HepG2 (cell line): Measurements from ENCODE around the gene DCTN4. TPM values are rescaled to one million over a fixed set of nuclear protein-coding genes. Genes with fewer than 3 reads are reported as not detected.

Experiments used
- ATAC-seq: fragments of 200-7000 bp; cut with Tn5 transposase; 3 replicates; pipeline ENCODE4 v1.9.1; 2020; ENCODE audit warnings: mild to moderate bottlenecking, moderate library complexity
- BruUV-seq: library from RNA; stranded (reverse); fragments of 400-500 nt; replicated peaks from 2 replicates; lab custom pipeline; 2021; lab: Mats Ljungman, UMichigan
- CTCF ChIA-PET: fragments of 300-600 bp; formaldehyde crosslinking; extraction: SDS; loops from one replicate; lab custom pipeline; 2021; ENCODE audit warnings: low total read pairs, inconsistent platforms, low intra/inter-chr PET ratio; lab: Yijun Ruan, JAX
- POLR2A ChIA-PET: fragments of 350-600 bp; sonication (Branson Sonifier 250); formaldehyde crosslinking; loops from one replicate; lab custom pipeline; 2020; ENCODE audit warnings: antibody characterized with exemption, inconsistent platforms; lab: Yijun Ruan, JAX
- DNase-seq: peaks from one replicate; pipeline ENCODE4 v3.0.0-alpha.2; 2015; ENCODE audit warnings: low spot score
- FAIRE-seq: peaks from 3 replicates; lab custom pipeline; 2011; peaks lifted over from hg19 to GRCh38; lab: Jason Lieb, UNC
- H2AFZ ChIP-seq: one replicate; pipeline ENCODE4 v1.6.1; 2011; ENCODE audit warnings: low read length, inconsistent platforms
- H3K27ac ChIP-seq: fragments of 300-600 bp; 3 replicates; pipeline ENCODE4 v1.8.0; 2011; ENCODE audit warnings: mixed run types, mild to moderate bottlenecking, mixed read lengths, low read length, inconsistent platforms; ENCODE audit not compliant: insufficient read depth; ENCODE audit errors: extremely low read length
- H3K27me3 ChIP-seq, 2 experiments: fragments of 200-600 bp in 1 of 2; 2 replicates in 1 of 2; 3 replicates in 1 of 2; pipeline versions ENCODE4 v1.6.0 to v1.8.0; 2011; ENCODE audit warnings: low read length in 2 of 2, mild to moderate bottlenecking in 2 of 2, moderate library complexity in 2 of 2, inconsistent platforms in 1 of 2; ENCODE audit not compliant: insufficient read depth in 2 of 2, control insufficient read depth in 1 of 2
- H3K36me3 ChIP-seq, 2 experiments: fragments of 200-600 bp in 1 of 2; replicated peaks in 1 of 2; 2 replicates in 1 of 2; 3 replicates in 1 of 2; pipeline versions ENCODE4 v1.5.1 to v1.8.0; 2011; ENCODE audit warnings: low read length in 2 of 2, inconsistent platforms in 1 of 2; ENCODE audit not compliant: insufficient read depth in 2 of 2, control insufficient read depth in 1 of 2
- H3K4me1 ChIP-seq: 2 replicates; pipeline ENCODE4 v1.5.1; 2012; ENCODE audit warnings: low read length, inconsistent platforms; ENCODE audit not compliant: insufficient read depth
- H3K4me2 ChIP-seq: 2 replicates; pipeline ENCODE4 v1.6.0; 2011; ENCODE audit warnings: low read depth, low read length, inconsistent platforms
- H3K4me3 ChIP-seq, 3 experiments: fragments of 200-600 bp in 1 of 3; sonication (generic), shearing (Covaris generic) in 1 of 3; replicated peaks in 1 of 3; 2 replicates each; pipeline ENCODE4 v1.5.1; 2011 to 2016; ENCODE audit warnings: low read length in 3 of 3, inconsistent platforms in 2 of 3, low read depth in 2 of 3, mild to moderate bottlenecking in 2 of 3, control low read depth in 1 of 3, mixed read lengths in 1 of 3; ENCODE audit not compliant: insufficient read depth in 1 of 3
- H3K79me2 ChIP-seq: one replicate; pipeline ENCODE4 v1.6.1; 2011; ENCODE audit warnings: low read length, inconsistent platforms; ENCODE audit not compliant: insufficient read depth
- H3K9ac ChIP-seq: 2 replicates; pipeline ENCODE4 v1.6.0; 2011; ENCODE audit warnings: mild to moderate bottlenecking, low read depth, low read length, inconsistent platforms; ENCODE audit not compliant: insufficient read depth
- H3K9me3 ChIP-seq: 2 replicates; pipeline ENCODE4 v1.5.1; 2012; ENCODE audit warnings: mild to moderate bottlenecking, low read length
- H4K20me1 ChIP-seq: 2 replicates; pipeline ENCODE4 v1.6.0; 2011; ENCODE audit warnings: inconsistent platforms, mild to moderate bottlenecking, low read length, moderate library complexity; ENCODE audit not compliant: insufficient read depth
- BCLAF1 ChIP-seq: fragments of 450-650 bp; IDR thresholded peaks from 2 replicates; pipeline ENCODE4 v1.6.1; 2017; ENCODE audit warnings: mild to moderate bottlenecking
- FOXO4 ChIP-seq: sonication (generic); formaldehyde crosslinking; conservative IDR thresholded peaks from 2 replicates; pipeline ENCODE4 v1.8.1; 2023; ENCODE audit warnings: missing genetic modification reagents
- GTF3A ChIP-seq: sonication (generic); formaldehyde crosslinking; conservative IDR thresholded peaks from 2 replicates; pipeline ENCODE4 v1.4.0; 2020; ENCODE audit warnings: mild to moderate bottlenecking, missing genetic modification reagents
- HHEX ChIP-seq: IDR thresholded peaks from 2 replicates; pipeline ENCODE4 v1.6.1; 2016; ENCODE audit warnings: control low read depth
- HMGA1 ChIP-seq: sonication (generic); formaldehyde crosslinking; conservative IDR thresholded peaks from 2 replicates; pipeline ENCODE4 v1.4.0; 2020; ENCODE audit warnings: missing genetic modification reagents
- KLF6 ChIP-seq: IDR thresholded peaks from 2 replicates; pipeline ENCODE4 v1.8.0; 2016; ENCODE audit warnings: missing biosample characterization, missing genetic modification reagents
- MZF1 ChIP-seq: sonication (generic); formaldehyde crosslinking; IDR thresholded peaks from 2 replicates; pipeline ENCODE4 v1.8.1; 2023; ENCODE audit warnings: mild to moderate bottlenecking, missing genetic modification reagents, borderline replicate concordance
- RAD51 ChIP-seq: fragments of 450-650 bp; IDR thresholded peaks from 2 replicates; pipeline ENCODE4 v1.6.1; 2016; ENCODE audit warnings: borderline replicate concordance
- RFX1 ChIP-seq: fragments of 450-650 bp; IDR thresholded peaks from 2 replicates; pipeline ENCODE4 v1.6.1; 2017
- SIX1 ChIP-seq: sonication (generic); formaldehyde crosslinking; IDR thresholded peaks from 2 replicates; pipeline ENCODE4 v1.4.0; 2020; ENCODE audit warnings: missing genetic modification reagents, borderline replicate concordance
- TCF7 ChIP-seq: sonication (generic); IDR thresholded peaks from 2 replicates; pipeline ENCODE4 v1.6.1; 2016; ENCODE audit warnings: antibody characterized with exemption, low read depth
- ZBTB39 ChIP-seq: sonication (generic); formaldehyde crosslinking; IDR thresholded peaks from 2 replicates; pipeline ENCODE4 v1.5.0; 2020; ENCODE audit warnings: missing genetic modification reagents
- ZEB1 ChIP-seq: IDR thresholded peaks from 2 replicates; pipeline ENCODE4 v1.6.1; 2012; ENCODE audit warnings: mild to moderate bottlenecking, low read depth, inconsistent platforms; ENCODE audit not compliant: insufficient replicate concordance
- ZFP1 ChIP-seq: IDR thresholded peaks from 2 replicates; pipeline ENCODE4 v1.6.1; 2016
- ZNF207 ChIP-seq: fragments of 450-650 bp; IDR thresholded peaks from 2 replicates; pipeline ENCODE4 v1.6.1; 2016; ENCODE audit warnings: antibody characterized with exemption, borderline replicate concordance
- ZNF30 ChIP-seq: sonication (generic); formaldehyde crosslinking; IDR thresholded peaks from 2 replicates; pipeline ENCODE4 v1.5.0; 2020; ENCODE audit warnings: mild to moderate bottlenecking, missing genetic modification reagents
- ZNF431 ChIP-seq: sonication (generic); formaldehyde crosslinking; IDR thresholded peaks from 2 replicates; pipeline ENCODE4 v1.9.0; 2022; ENCODE audit warnings: missing genetic modification reagents, low read depth, mild to moderate bottlenecking, borderline replicate concordance
- ZNF572 ChIP-seq: sonication (generic); formaldehyde crosslinking; IDR thresholded peaks from 2 replicates; pipeline ENCODE4 v1.5.1; 2020; ENCODE audit warnings: mild to moderate bottlenecking, missing genetic modification reagents
- ZNF879 ChIP-seq: sonication (generic); formaldehyde crosslinking; IDR thresholded peaks from 2 replicates; pipeline ENCODE4 v1.8.1; 2023; ENCODE audit warnings: missing genetic modification reagents
- ZNF883 ChIP-seq: sonication (generic); formaldehyde crosslinking; IDR thresholded peaks from 2 replicates; pipeline ENCODE4 v1.5.1; 2020; ENCODE audit warnings: mild to moderate bottlenecking, missing genetic modification reagents; ENCODE audit errors: not compliant biosample characterization
- WGBS: methylation state at CpG from one replicate; pipeline ENCODE4 v1.1.6; 2017; ENCODE audit warnings: low lambda C conversion rate; 5-methylcytosine and 5-hydroxymethylcytosine counted together
- in situ Hi-C: cut with HindIII; loops from 2 replicates; pipeline ENCODE4 v1.10.0; 2017; ENCODE audit warnings: low pct_unique_long_range_greater_than_20kb; ENCODE audit not compliant: extremely low pct_ligation_motif_present
- intact Hi-C: fragments of 100-400 bp; cut with micrococcal nuclease; formaldehyde crosslinking; loops from one replicate; pipeline ENCODE4 v1.10.0; 2022; ENCODE audit not compliant: unreplicated experiment
- polyA plus RNA-seq, 8 experiments: library from polyadenylated mRNA; depleted of rRNA in 3 of 8; stranded (reverse) in 7 of 8; unstranded in 1 of 8; fragments of >200 nt; fragmentation: Illumina TruSeq in 4 of 8; extraction: Trizol in 4 of 8; gene quantifications; 2 replicates each; pipeline versions ENCODE4 v1.2.1 to v1.2.3, GENCODE V29; 2011 to 2016; ENCODE audit warnings: low read depth in 4 of 8, missing spikeins in 1 of 8, mixed read lengths in 1 of 8; ENCODE audit not compliant: insufficient read depth in 1 of 8
- total RNA-seq, 5 experiments: library from RNA; depleted of rRNA; stranded (reverse); fragments of >200 nt; fragmentation: Illumina TruSeq; extraction: Trizol; gene quantifications; 2 replicates each; pipeline ENCODE4 v1.2.3, GENCODE V29; 2016; ENCODE audit warnings: low read depth in 1 of 5

DCTN4 gene
- total and polyA plus RNA-seq, 2 of the 13 experiments (the other 11 are each of a cell fraction or from before 2014, with no cell fraction given): 24.1 to 26.9 TPM

- peak overlapping the region; percentile 19 for H3K27ac ChIP-seq
- H4K20me1 ChIP-seq: no peaks in the 10 kb centered on the region
- H3K36me3 ChIP-seq: no peaks in the 10 kb centered on the region
- CTCF ChIA-PET: interaction anchor here (1.1 kb wide), 1 partner anchor 21 kb away, joined by 3 read pairs; no protein-coding TSS in a partner anchor
- peak overlapping the region; percentile 98 for H3K4me2 ChIP-seq
- no peaks in the 10 kb centered on the region; a peak in 1 of 5 replicates for H3K27me3 ChIP-seq
- peaks cover 67% of the 10 kb centered on the region for H3K4me1 ChIP-seq
- FAIRE-seq (no peak), ATAC-seq (no peak), DNase-seq (no peak)
- no TSS peak for BruUV-seq
- peak overlapping the region; percentile 74 for H3K9ac ChIP-seq
- intact Hi-C loops: loop anchor here (1.0 to 5.0 kb wide), 2 partner anchors 79 to 217 kb away; no protein-coding TSS in a partner anchor
- no peaks in the 10 kb centered on the region for H3K9me3 ChIP-seq
- in situ Hi-C loops: no loop called here
- H3K79me2 ChIP-seq: peaks cover 51% of the 10 kb centered on the region
- WGBS: 67% methylated on average over 8 of the region's 13 CpGs
- H2AFZ ChIP-seq: no peak overlapping the region
- H3K4me3 ChIP-seq: peak overlapping the region; percentile 74 to 90 (median 79)
- POLR2A ChIA-PET: interaction anchor here (1.9 to 3.2 kb wide), 6 partner anchors 8 to 79 kb away, joined by 5 to 25 read pairs (median 16); partner anchors contain the start of genes DCTN4 and RBM22
- TF ChIP-seq RAD51 (no peak), TCF7 (no peak), GTF3A (CRISPR knock-in tag) (no peak), ZNF879 (no peak), KLF6 (no peak), ZFP1 (CRISPR knock-in tag) (no peak), ZEB1 (peak; percentile 9), ZNF572 (CRISPR knock-in tag) (no peak), HHEX (CRISPR knock-in tag) (no peak), MZF1 (CRISPR knock-in tag) (no peak), FOXO4 (CRISPR knock-in tag) (0 out of 2 replicates have a peak, but pooled peaks have one; percentile 18), ZNF431 (no peak), SIX1 (CRISPR knock-in tag) (no peak), RFX1 (no peak), ZNF30 (CRISPR knock-in tag) (no peak), ZNF883 (CRISPR knock-in tag) (no peak), BCLAF1 (no peak), ZBTB39 (CRISPR knock-in tag) (0 out of 2 replicates have a peak, but pooled peaks have one; percentile 11), ZNF207 (no peak), HMGA1 (CRISPR knock-in tag) (no peak)
Observed at GRCh38 chr5:150779397-150780186, 20.8 kb upstream of the DCTN4 start.
